ENCODE data around the gene CD6. TPM values are rescaled to one million over a fixed set of nuclear protein-coding genes. Genes with fewer than 3 reads are reported as not detected.
A peak's percentile ranks its signal among the peaks of the same experiment; 100 is the strongest.

The CD6 gene
- total RNA-seq, 2 donors from 2014 or later = 0.43 to 0.93 TPM

- DNase-seq (ENCODE audit: low spot score) = no peak
- intact Hi-C loops (cut with DNase I) = no loop called here
These were observed 5.7 kb downstream of the CD6 start for GRCh38 chr11:60977224-60977623.

GRCh38 chr11:60977836-60978235 is 6.4 kb downstream of the CD6 start:
- intact Hi-C loops (cut with DNase I) = no loop called here
- no peak for DNase-seq (ENCODE audit: low spot score)

GRCh38 chr11:60978546-60979380 is 7.3 kb downstream of the CD6 start:
- intact Hi-C loops (cut with DNase I) = no loop called here
- DNase-seq (ENCODE audit: low spot score) = no peak

GRCh38 chr11:60981515-60981914 is 10.0 kb downstream of the CD6 start:
- intact Hi-C loops (cut with DNase I) = loop anchor here in 1 of 2 donors (10.0 kb wide), 1 partner anchor 133 kb away; no protein-coding TSS in a partner anchor
- no peak for DNase-seq (ENCODE audit: low spot score)

GRCh38 chr11:60982184-60982583 is 10.7 kb downstream of the CD6 start:
- DNase-seq (ENCODE audit: low spot score) = no peak
- intact Hi-C loops (cut with DNase I) = loop anchor here (1.0 to 10.0 kb wide), 2 partner anchors 31 to 133 kb away; no protein-coding TSS in a partner anchor

- intact Hi-C loops (cut with DNase I) = loop anchor here in 1 of 2 donors (10.0 kb wide), 1 partner anchor 131 kb away; no protein-coding TSS in a partner anchor
- no peak for DNase-seq (ENCODE audit: low spot score)
These were observed 12.7 kb downstream of the CD6 start for GRCh38 chr11:60984149-60984548.

GRCh38 chr11:60984636-60985035 is 13.2 kb downstream of the CD6 start:
- DNase-seq (ENCODE audit: low spot score) = no peak

GRCh38 chr11:60985501-60985900 is 14.0 kb downstream of the CD6 start:
- DNase-seq (ENCODE audit: low spot score) = no peak
- intact Hi-C loops (cut with DNase I) = loop anchor here in 1 of 2 donors (10.0 kb wide), 1 partner anchor 129 kb away; no protein-coding TSS in a partner anchor

More at GRCh38 chr11:60984636-60985035, 13.2 kb downstream of the CD6 start:
- intact Hi-C loops (cut with DNase I) = loop anchor here in 1 of 2 donors (10.0 kb wide), 1 partner anchor 130 kb away; no protein-coding TSS in a partner anchor

- intact Hi-C loops (cut with DNase I) = loop anchor here in 1 of 2 donors (10.0 kb wide), 1 partner anchor 129 kb away; no protein-coding TSS in a partner anchor
- no peak for DNase-seq (ENCODE audit: low spot score)
These were observed 14.8 kb downstream of the CD6 start for GRCh38 chr11:60985991-60986915.

- intact Hi-C loops (cut with DNase I) = loop anchor here in 1 of 2 donors (10.0 kb wide), 1 partner anchor 127 kb away; no protein-coding TSS in a partner anchor
- no peak for DNase-seq (ENCODE audit: low spot score)
These were observed 16.2 kb downstream of the CD6 start for GRCh38 chr11:60987577-60988277.

GRCh38 chr11:60988658-60989057 is 17.2 kb downstream of the CD6 start:
- intact Hi-C loops (cut with DNase I) = loop anchor here in 1 of 2 donors (10.0 kb wide), 1 partner anchor 126 kb away; no protein-coding TSS in a partner anchor
- no peak for DNase-seq (ENCODE audit: low spot score)

GRCh38 chr11:60989093-60989650 is 17.7 kb downstream of the CD6 start:
- no peak for DNase-seq (ENCODE audit: low spot score)
- intact Hi-C loops (cut with DNase I) = loop anchor here in 1 of 2 donors (10.0 kb wide), 1 partner anchor 126 kb away; no protein-coding TSS in a partner anchor

GRCh38 chr11:60991457-60991856 is 20.0 kb downstream of the CD6 start:
- no peak for DNase-seq (ENCODE audit: low spot score)
- intact Hi-C loops (cut with DNase I) = no loop called here

- DNase-seq (ENCODE audit: low spot score) = peak; percentile 48
- intact Hi-C loops (cut with DNase I) = no loop called here
These were observed 21.4 kb downstream of the CD6 start for GRCh38 chr11:60992842-60993409.

GRCh38 chr11:60993615-60994014 is 22.1 kb downstream of the CD6 start:
- DNase-seq (ENCODE audit: low spot score) = no peak
- intact Hi-C loops (cut with DNase I) = no loop called here

- intact Hi-C loops (cut with DNase I) = no loop called here
- DNase-seq (ENCODE audit: low spot score) = peak; percentile 25
These were observed 23.1 kb downstream of the CD6 start for GRCh38 chr11:60994541-60995080.

GRCh38 chr11:60995798-60996197 is 24.3 kb downstream of the CD6 start:
- intact Hi-C loops (cut with DNase I) = no loop called here
- DNase-seq (ENCODE audit: low spot score) = peak; percentile 42
